ENCODE results near the gene ERO1B.

The ERO1B gene

GRCh38 chr1:236273358-236273757 is 8.4 kb downstream of the ERO1B start:
- H3K9me2 ChIP-seq (replicated peaks; ENCODE audit: insufficient read depth, low read length), result no peaks in the 10 kb centered on the region
- TF ChIP-seq EZH2phosphoT487 (conservative IDR thresholded peaks at IDR 0.05; ENCODE audit: low read length), result no peak
- no peak for TF ChIP-seq CTCF (IDR thresholded peaks at IDR 0.05; ENCODE audit: insufficient read depth, low read length, poor library complexity, severe bottlenecking)
- H3K9me3 ChIP-seq (ENCODE audit: insufficient read depth, low read length), result no peaks in the 10 kb centered on the region
- no peaks in the 10 kb centered on the region for H4K20me1 ChIP-seq (ENCODE audit: low read depth, low read length)
- no peak overlapping the region for H3K4me2 ChIP-seq (ENCODE audit: low read depth, low read length, poor library complexity, severe bottlenecking)
- no peak overlapping the region for H3K27ac ChIP-seq (ENCODE audit: low read depth, low read length)
- H2AFZ ChIP-seq (ENCODE audit: low read depth, low read length, severe bottlenecking), result no peak overlapping the region
- H3K9ac ChIP-seq (ENCODE audit: low read length), result no peak overlapping the region
- H3K79me2 ChIP-seq (ENCODE audit: insufficient read depth, low read length), result no peaks in the 10 kb centered on the region
- H3K36me3 ChIP-seq (ENCODE audit: low read length), result no peaks in the 10 kb centered on the region
- H3K27me3 ChIP-seq (ENCODE audit: low read length), result no peaks in the 10 kb centered on the region
- H3F3A ChIP-seq (ENCODE audit: insufficient read depth), result no peaks in the 10 kb centered on the region
- no peak overlapping the region for H3K4me3 ChIP-seq (ENCODE audit: insufficient read depth, low read length, poor library complexity, severe bottlenecking)

- H3K4me2 ChIP-seq (ENCODE audit: low read depth, low read length, poor library complexity, severe bottlenecking), result no peak overlapping the region
- no peak overlapping the region for H3K9ac ChIP-seq (ENCODE audit: low read length)
- H3K9me3 ChIP-seq (ENCODE audit: insufficient read depth, low read length), result no peaks in the 10 kb centered on the region
- H3K9me2 ChIP-seq (replicated peaks; ENCODE audit: insufficient read depth, low read length), result no peaks in the 10 kb centered on the region
- H3K27me3 ChIP-seq (ENCODE audit: low read length), result no peaks in the 10 kb centered on the region
- H3K27ac ChIP-seq (ENCODE audit: low read depth, low read length), result no peak overlapping the region
- TF ChIP-seq EZH2phosphoT487 (conservative IDR thresholded peaks at IDR 0.05; ENCODE audit: low read length), result no peak
- TF ChIP-seq CTCF (IDR thresholded peaks at IDR 0.05; ENCODE audit: insufficient read depth, low read length, poor library complexity, severe bottlenecking), result no peak
- H3K79me2 ChIP-seq (ENCODE audit: insufficient read depth, low read length), result no peaks in the 10 kb centered on the region
- H3F3A ChIP-seq (ENCODE audit: insufficient read depth), result no peaks in the 10 kb centered on the region
- H2AFZ ChIP-seq (ENCODE audit: low read depth, low read length, severe bottlenecking), result no peak overlapping the region
- no peaks in the 10 kb centered on the region for H4K20me1 ChIP-seq (ENCODE audit: low read depth, low read length)
- no peaks in the 10 kb centered on the region for H3K36me3 ChIP-seq (ENCODE audit: low read length)
- H3K4me3 ChIP-seq (ENCODE audit: insufficient read depth, low read length, poor library complexity, severe bottlenecking), result no peak overlapping the region
Measured at GRCh38 chr1:236269439-236269838, 12.3 kb downstream of the ERO1B start.

GRCh38 chr1:236261898-236262297 is 19.9 kb downstream of the ERO1B start:
- H3K27ac ChIP-seq (ENCODE audit: low read depth, low read length), result no peak overlapping the region
- H3K4me2 ChIP-seq (ENCODE audit: low read depth, low read length, poor library complexity, severe bottlenecking), result no peak overlapping the region
- H4K20me1 ChIP-seq (ENCODE audit: low read depth, low read length), result no peaks in the 10 kb centered on the region
- no peak for TF ChIP-seq CTCF (IDR thresholded peaks at IDR 0.05; ENCODE audit: insufficient read depth, low read length, poor library complexity, severe bottlenecking)
- TF ChIP-seq EZH2phosphoT487 (conservative IDR thresholded peaks at IDR 0.05; ENCODE audit: low read length), result no peak
- no peaks in the 10 kb centered on the region for H3F3A ChIP-seq (ENCODE audit: insufficient read depth)
- H3K36me3 ChIP-seq (ENCODE audit: low read length), result peaks cover 4% of the 10 kb centered on the region; the same call in 1 of the 2 replicates
- no peak overlapping the region for H3K4me3 ChIP-seq (ENCODE audit: insufficient read depth, low read length, poor library complexity, severe bottlenecking)
- no peak overlapping the region for H3K9ac ChIP-seq (ENCODE audit: low read length)
- H3K79me2 ChIP-seq (ENCODE audit: insufficient read depth, low read length), result no peaks in the 10 kb centered on the region
- no peak overlapping the region for H2AFZ ChIP-seq (ENCODE audit: low read depth, low read length, severe bottlenecking)
- no peaks in the 10 kb centered on the region for H3K27me3 ChIP-seq (ENCODE audit: low read length)
- H3K9me2 ChIP-seq (replicated peaks; ENCODE audit: insufficient read depth, low read length), result no peaks in the 10 kb centered on the region
- no peaks in the 10 kb centered on the region for H3K9me3 ChIP-seq (ENCODE audit: insufficient read depth, low read length)
